Activated naive CD8-positive, alpha-beta T cell treated with anti-CD3 and anti-CD28 coated beads, Interleukin-2, amount 50 U/mL, for 16 hours (primary cell): ENCODE results near the gene LHB.
"Not testable (repeated sequence)": the region's sequence is repeated elsewhere in the genome, so short reads cannot be mapped to it uniquely, and the experiment has no call there.

ENCODE experiments used
- DNase-seq: peaks from one replicate; pipeline ENCODE4 v3.0.0-alpha.2; 2020; ENCODE audit warnings: low read depth, low spot score

Gene LHB

DNA sequence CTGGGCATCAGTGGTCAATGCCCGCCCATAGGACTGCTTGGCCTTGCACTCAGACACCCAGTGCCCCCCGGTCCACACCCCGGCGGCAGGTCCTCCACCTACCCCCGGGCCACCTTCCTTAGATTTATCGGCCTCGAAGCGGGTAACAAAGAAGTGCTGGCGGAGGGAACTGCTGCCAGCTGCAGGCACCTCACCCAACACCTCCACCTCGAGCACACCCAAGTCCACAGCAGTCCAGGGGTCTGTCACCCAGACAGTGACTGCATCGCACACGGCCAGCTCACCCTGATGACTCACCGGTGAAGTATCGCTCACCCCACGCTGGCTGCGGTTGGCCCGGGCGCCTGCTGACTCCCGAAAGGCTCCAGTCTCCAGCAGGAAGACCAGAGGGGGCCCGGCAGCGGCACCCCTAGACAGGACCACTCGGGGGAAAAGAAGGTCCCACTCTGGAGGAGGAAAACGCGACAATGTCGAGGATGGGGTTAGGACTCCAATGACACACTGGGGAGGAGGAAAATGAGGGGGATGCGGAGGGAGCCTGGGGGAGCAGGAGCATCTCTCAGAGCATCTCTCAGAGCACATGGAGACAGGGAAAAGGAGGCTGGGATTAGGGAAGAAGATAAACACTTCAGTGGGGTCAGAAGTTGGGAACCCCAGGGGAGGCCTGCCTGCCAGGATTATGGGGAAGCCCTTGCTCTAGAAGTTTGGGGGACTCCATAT, 21.8 kb upstream of the LHB start:
- DNase-seq: not testable (repeated sequence)

DNA sequence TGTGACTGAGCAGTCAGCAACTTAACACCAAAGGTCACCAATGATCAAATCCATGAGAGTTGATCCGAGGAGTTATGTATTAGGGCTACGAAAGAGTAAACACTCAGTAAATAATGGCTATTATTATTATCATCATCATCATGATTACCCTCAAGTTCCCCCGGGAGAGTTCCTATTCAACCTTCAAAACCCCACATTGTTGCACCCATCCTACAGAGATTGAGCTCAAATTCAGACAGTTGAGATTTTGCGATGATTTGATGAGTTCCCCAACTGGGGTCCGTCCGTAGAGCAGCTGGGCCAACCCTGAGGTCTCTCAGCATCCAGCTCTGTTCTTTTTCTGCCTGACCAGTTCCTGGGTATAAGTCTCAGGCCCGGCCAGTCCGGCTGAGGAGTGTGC, 21.2 kb upstream of the LHB start:
- not testable (repeated sequence) for DNase-seq

DNA sequence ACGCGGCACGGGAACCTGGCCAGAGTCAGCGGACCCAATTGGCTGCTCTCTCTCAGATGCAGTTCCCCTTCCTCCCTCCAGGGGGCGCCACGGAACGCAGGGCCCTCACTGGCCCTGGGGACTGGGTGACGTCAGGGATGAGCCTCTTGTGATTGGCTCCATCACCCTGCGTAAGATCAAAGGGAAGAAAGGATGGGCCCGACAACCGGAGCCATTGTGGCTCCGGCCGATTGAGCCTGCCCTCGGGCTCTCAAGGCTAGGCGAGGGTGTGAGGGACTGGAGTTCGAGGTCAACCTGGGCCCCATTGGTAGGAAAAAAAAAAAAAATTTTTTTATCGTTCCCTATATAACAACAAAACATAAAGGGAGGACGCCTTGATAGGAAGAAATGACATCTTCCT, 19.9 kb upstream of the LHB start, which contains the start of gene CGB1:
Gene CGB1, minus strand, starts transcription at position 81 of the 400 bp plus-strand sequence. CDS start 184 bp downstream, outside the sequence.
- not testable (repeated sequence) for DNase-seq

DNA sequence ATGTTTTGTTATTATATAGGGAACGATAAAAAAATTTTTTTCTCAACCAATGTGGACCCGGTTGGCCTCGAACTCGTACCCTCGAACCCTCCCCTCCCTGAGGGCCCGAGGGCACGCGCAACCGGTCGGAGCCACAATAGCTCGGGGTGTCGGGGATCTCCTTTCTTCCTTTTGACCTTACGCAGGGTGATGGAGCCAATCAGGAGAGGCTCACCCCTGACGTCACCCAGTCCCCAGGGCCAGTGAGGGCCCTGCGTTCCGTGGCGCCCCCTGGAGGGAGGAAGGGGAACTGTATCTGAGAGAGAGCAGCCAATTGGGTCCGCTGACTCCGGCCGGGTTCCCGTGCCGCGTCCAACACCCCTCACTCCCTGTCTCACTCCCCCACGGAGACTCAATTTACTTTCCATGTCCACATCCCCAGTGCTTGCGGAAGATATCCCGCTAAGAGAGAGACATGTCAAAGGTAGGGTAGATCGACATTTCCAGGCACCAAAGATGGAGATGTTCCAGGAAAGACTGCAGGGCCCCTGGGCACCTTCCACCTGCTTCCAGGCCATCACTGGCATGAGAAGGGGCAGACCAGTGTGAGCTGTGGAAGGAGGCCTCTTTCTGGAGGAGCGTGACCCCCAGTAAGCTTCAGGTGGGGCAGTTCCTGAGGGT, 14.9 kb upstream of the LHB start, which contains the start of gene CGB2:
Gene CGB2, plus strand, starts transcription at position 249 of the 660 bp plus-strand sequence. Its CDS starts 206 bp downstream, at position 455.
- not testable (repeated sequence) for DNase-seq

DNA sequence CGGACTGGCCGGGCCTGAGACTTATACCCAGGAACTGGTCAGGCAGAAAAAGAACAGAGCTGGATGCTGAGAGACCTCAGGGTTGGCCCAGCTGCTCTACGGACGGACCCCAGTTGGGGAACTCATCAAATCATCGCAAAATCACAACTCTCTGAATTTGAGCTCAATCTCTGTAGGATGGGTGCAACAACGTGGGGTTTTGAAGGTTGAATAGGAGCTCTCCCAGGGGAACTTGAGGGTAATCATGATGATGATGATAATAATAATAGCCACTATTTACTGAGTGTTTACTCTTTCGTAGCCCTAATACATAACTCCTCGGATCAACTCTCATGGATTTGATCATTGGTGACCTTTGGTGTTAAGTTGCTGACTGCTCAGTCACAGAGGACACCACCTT, 13.4 kb upstream of the LHB start:
- not testable (repeated sequence) for DNase-seq

DNA sequence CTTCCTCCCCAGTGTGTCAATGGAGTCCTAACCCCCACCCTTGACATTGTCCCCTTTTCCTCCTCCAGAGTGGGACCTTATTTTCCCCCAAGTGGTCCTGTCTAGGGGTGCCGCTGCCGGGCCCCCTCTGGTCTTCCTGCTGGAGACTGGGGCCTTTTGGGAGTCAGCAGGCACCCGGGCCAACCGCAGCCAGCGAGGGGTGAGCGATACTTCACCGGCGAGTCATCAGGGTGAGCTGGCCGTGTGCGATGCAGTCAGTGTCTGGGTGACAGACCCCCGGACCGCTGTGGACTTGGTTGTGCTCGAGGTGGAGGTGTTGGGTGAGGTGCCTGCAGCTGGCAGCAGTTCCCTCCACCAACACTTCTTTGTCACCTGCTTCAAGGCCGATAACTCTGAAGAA, 12.9 kb upstream of the LHB start:
- DNase-seq: not testable (repeated sequence)

DNA sequence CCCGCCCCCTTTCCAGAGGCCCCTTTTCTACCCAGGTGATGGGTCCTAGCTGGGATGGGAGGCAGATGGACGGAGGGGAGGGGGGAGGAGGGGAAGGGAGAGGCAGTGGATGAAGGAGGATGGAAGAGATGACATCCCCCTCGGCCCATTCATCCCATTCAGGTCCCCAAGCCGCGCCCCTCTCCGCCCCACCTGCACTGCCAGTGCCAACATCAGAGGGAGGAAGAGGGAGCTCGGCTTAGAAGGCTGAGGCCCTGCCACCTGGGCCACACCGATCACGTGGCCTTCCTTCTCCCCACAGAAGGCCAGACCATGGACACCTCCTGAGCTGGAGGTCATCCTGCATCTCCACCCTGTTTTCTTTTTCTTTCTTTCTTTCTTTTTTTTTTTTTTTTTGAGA, 11.8 kb upstream of the LHB start:
- DNase-seq: not testable (repeated sequence)

DNA sequence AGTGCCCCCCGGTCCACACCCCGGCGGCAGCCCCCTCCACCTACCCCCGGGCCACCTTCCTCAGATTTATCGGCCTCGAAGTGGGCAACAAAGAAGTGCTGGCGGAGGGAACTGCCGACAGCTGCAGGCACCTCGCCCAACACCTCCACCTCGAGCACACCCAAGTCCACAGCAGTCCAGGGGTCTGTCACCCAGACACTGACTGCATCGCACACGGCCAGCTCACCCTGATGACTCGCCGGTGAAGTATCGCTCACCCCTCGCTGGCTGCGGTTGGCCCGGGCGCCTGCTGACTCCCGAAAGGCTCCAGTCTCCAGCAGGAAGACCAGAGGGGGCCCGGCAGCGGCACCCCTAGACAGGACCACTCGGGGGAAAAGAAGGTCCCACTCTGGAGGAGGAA, 8.7 kb upstream of the LHB start:
- DNase-seq: not testable (repeated sequence)

DNA sequence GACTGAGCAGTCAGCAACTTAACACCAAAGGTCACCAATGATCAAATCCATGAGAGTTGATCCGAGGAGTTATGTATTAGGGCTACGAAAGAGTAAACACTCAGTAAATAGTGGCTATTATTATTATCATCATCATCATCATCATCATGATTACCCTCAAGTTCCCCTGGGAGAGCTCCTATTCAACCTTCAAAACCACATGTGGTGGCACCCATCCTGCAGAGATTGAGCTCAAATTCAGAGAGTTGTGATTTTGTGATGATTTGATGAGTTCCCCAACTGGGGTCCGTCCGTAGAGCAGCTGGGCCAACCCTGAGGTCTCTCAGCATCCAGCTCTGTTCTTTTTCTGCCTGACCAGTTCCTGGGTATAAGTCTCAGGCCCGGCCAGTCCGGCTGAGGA, 8.2 kb upstream of the LHB start:
- DNase-seq: not testable (repeated sequence)

DNA sequence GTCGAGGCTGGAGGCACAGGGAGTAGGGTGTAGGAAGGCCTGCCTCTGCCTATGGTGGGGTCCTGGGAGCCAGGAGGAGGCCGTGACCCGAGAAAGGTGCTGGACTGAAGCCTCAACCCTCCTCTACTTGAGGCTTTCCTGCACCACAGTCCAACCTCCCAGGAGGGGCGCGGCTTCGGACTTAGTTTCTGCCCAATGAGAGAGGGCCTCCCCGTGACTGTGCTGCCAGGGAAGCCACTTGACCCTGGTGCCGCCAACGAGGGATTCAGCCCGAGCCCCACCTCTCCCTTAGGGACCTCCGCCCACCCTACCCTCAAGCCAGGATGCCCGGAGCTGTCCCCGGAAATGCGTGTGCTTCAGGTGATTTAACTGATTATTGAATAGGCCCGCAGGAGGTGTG, 7.3 kb upstream of the LHB start, which contains the start of gene CGB3:
Gene CGB3, minus strand, starts transcription at position 101 of the 400 bp plus-strand sequence. CDS start 362 bp downstream, outside the sequence.
- not testable (repeated sequence) for DNase-seq

DNA sequence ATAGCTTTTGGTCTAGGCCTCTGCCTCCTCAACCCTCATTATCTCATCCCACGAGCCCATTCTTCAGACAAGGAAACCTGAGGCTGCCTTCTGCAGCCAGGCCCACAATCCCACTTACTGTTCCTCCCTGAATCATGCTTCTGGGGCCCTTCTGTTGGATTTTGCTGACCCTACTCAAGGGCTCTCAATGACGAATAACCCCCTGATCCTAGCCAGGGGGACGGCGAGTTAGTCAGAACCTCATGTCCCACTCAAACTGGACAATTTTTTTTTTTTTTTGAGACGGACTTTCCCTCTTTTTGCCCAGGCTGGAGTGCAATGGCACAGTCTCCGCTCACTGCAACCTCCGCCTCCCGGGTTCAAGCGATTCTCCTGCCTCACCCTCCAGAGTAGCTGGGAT, 5.2 kb upstream of the LHB start:
- DNase-seq: no peak

DNA sequence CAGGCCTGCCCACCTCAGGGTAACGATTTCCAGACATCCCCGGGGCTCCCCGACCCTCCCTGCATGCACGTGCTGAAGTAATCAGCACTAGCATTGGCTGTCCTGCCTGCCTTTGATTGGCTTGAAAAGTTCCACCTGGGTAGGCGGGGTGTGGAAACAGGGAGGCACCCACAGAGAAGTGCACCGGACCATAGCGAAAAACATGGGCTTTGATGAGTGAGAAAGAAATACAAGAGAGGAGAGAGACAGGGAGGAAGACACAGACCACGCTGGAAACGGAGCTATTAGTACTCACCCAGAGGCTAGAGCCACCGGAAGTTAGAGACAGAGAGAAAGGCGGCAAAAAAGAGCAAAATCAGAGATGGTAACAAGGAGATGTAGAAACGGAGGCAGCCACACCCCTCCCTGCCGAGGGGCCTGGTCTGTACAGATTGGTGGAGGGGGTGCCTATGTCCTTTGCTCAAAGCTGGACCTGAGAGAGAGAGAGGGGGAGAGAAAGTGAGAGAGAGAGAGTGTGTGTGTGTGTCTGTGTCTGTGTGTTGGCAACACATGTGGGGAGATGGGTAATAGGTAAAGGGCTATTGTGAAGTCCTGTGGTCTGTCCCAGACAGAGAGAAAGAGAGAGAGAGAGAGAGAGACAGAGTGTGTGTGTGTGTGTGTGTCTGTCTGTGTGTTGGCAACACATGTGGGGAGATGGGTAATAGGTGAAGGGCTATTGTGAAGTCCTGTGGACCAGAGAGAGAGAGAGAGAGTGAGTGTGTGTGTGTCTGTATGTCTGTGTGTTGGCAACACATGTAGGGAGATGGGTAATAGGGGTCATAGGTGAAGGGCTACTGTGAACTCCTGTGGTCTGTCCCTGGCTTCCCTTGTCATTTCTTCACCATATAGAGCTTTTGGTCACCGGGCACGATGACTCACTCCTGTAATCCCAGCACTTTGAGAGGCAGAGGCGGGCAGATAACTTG, 4.3 kb upstream of the LHB start:
- DNase-seq: no peak

DNA sequence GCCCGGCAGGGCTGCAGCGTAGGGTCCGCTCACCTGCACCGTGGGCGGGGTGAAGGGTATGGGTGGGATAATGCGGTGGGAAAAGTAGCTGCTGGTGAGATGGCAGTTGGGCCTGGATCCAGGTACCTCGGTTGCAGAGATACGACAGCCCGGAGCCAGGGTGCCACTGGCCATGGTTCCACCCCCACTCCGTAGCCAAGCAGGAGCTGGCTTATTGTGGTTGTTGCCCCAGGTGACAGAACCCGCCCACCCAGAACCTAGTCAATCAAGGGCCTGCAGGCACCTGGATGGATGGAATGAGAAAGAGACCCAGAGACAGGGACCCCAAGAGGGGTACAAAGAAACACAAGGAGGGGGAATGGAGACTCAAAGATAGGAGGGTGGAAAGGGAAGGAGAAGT, 3.5 kb upstream of the LHB start:
- DNase-seq: no peak

DNA sequence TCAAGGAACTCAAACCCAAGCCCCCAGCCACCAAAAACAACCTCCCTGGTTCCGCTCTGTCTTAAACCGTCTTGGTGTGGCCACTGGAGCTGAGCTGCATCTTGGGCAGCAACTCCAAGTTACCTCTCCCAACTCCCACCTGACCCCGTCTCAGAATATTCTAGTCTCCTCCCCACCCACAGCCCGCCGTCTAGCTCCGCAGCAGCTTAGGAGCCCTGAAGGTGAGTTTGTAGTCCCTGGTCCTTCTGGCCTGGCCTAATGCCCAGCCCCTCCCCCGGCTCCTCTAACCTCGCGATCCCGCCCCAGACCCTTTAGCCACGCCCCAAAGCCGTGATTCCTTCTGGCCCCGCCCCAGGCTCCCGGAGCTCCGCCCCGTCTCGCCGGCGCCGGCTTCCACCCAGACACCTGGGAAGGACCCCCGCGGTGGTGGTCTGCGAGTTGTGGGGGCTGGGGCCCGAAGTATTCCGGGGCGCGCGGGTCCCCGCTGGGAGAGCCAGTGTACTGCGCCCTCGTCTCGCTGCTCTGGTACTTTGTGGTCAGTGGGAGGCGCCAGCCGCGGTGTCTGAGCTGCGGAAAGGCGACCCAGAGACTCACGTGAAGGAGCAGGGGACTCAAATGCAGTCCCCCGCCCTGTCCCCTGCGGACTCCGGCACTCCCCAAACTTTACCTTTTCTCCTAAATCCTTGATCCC, 2.5 kb upstream of the LHB start:
- peak; percentile 26 for DNase-seq

DNA sequence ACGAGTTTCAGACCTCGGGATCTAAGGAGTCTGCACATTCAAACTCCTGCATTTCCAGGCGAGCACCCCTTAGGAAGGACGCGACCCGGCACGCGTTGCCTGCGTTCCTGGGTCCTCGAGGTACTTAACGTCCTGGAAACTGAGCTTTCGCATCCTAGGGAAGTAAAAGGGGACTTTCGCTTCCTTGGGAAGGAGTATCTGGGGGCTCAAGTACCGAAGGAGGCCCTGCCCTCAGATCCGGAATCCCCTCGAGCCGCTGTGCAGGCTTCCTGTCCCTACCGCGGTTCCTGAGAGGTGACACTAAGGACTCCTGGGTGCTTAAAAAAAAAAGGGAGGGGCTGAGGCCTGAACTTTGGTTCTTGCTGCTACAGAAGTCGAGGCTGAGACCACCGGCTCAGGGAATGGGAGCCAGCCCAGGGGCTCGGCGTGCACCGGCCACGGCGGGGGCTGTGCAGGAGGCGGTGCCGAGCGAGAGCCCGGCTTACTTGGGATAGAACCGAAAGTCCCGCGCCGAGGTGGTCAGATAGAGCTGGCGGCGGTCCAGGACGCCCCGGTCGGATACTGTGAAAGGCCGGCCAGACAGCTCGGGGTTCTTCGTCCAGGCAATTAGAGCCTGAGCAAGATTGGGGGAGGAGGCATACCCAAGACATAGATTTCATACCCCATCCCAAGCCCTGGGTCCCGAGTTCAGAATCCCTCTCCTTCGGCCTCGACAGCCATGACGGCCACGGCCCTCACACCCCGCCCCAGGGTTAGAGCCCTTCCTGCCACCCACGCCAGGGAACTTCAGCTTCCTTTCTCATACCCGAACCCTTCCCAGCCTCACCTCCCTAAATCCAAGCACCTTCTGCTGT, 1.7 kb upstream of the LHB start:
- not testable (repeated sequence) for DNase-seq

DNA sequence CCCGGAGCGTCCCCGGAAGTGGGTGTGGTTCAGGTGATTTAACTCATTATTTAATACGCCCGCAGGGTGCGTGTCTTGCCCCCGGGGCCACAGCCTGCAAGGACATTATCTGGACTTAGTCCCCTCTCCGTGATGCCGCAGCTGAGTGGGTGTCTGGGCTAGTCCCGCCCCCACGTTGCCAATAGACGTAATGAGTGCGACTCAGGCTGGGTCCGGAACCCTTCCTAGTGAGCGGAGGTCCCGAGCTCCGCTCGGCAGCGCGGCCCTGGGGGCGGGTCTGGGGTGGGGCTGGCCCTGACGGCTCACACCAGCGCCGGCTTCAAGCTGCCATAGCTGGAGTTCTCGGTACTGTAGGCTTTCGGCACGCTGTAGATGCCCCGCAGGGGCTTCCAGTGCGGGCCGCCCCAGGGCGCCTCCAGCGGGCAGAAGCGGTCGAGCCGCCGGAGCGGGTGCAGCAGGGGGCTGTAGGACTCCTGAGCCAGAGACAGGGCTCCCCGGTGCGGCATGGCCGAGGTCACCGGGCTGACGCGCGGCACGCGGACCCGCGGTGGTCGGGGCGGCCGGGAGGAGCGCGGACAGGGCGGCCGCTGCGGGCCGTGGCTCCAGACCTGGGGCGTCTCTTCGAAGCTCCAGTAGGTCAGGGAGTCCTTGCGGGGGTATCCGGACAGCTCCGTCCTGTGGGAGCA, 918 bp upstream of the LHB start:
- DNase-seq: peak; percentile 27

DNA sequence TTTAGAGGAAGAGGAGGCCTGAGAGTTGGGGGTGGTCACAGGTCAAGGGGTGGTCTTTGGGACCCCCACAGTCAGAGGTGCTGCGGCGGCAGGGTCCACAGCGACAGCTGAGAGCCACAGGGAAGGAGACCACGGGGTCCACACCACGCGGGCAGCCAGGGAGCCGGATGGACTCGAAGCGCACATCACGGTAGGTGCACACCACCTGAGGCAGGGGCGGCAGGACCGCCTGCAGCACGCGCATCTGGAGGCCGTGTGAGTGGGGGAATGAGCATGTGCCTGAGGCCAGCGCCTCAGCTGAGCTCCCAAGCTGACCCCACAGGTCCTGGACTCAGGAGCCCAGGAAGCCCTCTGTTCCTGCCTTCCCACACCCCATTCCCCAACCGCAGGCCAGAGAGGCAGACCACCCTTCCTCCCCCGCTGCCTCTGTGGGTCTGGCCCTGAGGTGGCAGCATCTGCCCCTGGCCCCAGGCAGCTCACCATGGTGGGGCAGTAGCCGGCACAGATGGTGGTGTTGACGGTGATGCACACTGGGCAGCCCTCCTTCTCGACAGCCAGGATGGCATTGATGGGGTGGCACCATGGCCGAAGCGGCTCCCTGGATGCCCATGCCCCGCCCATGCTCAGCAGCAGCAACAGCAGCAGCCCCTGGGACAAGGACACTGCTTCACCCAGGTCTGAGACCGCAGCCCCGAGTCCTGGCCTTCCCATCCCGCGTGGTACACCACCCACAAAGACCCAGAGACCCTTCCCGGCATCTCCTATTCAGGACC, 638 bp downstream of the LHB start:
- DNase-seq: no peak

DNA sequence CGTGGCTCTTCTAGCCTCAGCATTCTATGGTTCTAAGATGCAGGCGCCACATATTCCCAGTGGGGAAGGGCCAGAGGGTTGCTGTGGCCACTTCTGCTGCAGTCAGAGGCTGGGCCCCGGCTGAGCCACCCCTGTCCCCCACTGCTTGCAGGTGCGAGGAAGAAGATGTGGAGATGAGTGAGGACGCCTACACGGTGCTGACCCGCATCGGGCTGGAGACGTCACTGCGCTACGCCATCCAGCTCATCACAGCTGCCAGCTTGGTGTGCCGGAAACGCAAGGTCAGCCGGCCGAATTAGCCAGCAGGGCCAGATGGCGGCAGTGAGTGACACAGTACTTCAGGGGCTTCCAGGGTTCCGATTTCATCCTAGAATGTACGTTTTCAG, 2.0 kb downstream of the LHB start:
- DNase-seq: no peak
